DMS 273 treated with DMSO at 0.1 percent for 48 hours (cell line): Measurements from ENCODE around the gene TMEM30B.

Experiments used
- DNase-seq: peaks from one replicate; lab custom pipeline; 2025; lab: John Stamatoyannopoulos, UW

Gene TMEM30B

DNA sequence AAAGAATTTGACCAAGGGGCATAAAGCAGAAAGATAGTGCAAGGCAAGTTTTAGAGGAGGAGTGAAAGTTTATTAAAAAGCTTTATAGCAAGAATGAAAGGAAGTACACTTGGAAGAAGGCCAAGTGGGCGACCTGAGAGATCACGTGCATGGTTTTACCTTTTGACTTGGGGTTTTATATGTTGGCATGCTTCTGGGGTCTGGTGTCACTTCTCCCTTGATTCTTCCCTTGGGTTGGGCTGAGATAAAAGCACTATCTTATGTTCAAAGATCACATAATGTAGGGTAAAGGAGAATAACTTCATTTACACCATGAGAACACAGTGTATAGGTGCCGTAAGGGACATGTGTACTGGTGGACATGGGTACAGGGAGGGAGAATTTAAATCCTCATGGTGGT is 17.7 kb upstream of the TMEM30B start:
- DNase-seq, result no peak

DNA sequence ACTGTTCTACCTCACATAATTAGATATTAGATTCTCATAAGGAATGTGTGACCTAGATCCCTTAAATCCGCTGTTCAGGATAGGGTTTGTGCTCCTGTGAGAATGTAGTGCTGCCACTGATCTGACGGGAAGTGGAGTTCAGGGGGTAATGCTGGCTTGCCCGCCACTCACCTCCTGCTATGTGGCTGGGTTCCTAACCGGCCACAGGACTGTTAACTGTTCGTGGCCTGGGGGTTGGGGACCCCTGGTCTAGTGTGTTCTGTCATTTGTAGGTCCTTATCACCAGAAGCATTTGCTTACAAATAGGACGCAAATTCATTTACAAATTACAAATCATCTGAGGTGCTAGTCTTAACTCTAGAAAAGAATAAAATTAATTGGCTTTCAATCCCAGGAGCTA is 16.4 kb upstream of the TMEM30B start:
- no peak for DNase-seq

DNA sequence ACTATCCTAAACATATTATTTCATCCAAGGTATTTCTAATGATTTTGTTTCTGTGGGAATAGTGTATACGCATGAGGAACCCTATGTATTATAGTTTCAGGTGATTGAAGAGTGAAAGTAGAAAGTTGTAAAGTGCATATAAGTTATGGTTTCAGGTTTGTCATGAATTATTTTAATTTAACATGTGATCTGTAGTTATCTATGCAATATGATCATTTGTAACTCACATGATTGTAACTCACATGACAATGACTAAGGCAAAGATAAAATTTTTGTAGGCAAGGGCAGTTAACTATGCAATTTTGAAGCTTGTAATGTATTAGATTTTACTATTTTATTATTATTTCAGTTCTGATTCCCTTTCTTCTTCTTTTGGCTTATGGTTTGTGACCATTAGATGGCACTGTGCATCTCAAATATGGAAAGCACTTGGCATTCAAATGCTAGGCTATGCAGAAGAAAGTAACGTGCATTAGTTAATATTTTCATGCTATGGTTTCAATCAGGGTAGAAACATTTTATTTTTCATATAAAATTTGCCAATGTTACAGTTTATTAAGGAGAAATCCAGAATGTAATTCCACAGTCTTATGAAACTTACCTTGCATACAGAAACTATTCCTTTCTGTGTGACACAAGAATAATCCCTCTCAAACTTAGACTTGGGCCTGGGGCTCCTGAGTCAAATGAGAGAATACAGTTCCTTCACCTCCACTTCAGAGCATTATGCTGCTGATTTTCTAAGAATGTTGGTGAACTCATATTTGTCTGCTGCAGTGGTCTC is 15.8 kb upstream of the TMEM30B start:
- peak; percentile 15 for DNase-seq

DNA sequence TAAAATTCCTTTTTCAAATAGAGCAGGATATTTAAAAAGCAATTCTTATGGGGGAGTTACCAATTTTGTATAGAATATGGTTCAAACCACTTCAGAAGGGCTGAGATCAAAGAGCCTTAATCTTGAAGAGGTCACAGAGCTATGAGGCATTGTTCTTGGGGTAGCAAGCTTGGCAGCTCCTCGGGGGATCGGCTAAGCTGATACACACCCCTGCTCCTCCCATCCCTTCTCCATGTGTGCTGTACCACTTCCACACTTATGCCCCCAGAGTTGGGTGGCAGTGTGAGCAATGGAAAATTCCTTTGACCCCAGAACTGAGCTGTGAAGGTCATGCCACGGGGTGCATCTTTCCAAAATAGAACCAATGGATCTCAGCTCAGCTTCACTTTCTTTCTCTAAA is 15.0 kb upstream of the TMEM30B start:
- no peak for DNase-seq

DNA sequence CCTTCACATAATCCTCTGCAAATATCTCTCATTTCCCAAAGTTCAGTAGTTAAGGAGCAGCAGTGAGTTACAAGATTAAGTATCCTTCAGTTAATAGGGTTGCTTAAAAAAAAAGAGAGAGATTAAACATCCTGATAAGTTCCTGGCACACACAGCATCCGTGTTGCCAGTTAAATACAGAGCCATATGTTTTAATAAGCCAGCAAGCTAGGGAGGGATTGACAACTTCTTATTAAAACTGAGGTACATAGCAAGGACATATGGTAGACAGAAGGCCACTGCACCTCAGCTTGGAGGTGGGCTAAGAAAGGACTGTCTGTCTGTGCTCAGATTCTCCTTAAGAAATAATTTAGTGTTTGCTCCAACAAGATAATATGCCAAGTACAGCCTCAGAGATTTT is 9.6 kb upstream of the TMEM30B start:
- peak; percentile 91 for DNase-seq

DNA sequence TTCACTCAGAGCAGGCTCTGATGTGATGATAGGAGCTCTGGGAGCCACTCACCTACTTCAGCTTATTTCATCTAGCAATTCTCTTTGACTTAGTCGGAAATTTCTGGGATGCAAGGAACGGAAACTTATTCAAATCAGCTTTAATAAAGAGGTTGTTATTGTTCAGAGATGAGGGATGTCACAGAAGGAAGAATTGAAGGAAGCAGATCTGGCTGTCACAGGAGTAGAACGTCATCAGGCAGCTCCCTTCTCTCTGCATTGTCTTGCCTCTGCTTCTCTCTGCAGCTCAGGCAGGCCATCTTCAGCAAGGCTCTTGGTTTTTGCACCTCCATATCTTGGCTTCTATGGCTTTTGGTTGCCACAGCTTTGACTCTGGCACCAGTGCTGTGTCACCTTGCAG is 7.6 kb upstream of the TMEM30B start:
- DNase-seq, result no peak

DNA sequence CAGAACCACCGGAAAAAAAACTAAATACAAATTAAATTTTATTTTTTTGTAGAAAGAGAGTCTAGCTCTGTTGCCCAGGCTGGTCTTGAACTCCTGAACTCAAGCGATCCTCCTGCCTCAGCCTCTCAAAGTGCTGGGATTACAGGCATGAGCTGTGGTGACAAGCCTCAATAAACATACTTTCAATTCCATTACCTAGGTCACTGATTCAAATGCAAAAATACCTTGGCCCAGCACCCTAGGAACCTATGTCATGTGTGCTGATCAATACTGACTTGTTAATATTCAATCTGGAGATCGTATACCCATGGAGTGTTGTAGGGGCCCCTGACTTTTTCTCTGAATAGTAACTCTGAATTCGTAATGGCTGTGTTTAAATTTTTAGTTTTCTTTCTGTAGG is 7.1 kb upstream of the TMEM30B start:
- DNase-seq, result no peak

DNA sequence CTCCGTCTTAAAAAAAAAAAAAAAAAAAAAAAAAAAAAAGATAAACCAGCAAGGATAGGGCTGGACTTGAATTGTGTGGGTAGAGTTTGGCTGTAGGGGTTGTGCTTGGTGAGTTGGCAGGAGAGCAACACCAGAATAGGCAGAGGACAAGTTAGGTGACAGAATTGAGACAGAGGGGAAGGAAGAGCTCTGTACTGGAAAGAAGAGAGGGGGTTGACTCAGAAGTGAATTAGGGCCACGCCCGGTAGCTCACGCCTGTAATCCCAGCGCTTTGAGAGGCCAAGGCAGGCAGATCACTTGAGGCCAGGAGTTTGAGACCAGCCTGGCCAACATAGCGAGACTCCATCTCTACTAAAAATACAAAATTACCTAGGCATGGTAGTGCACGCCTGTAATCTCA is 6.1 kb upstream of the TMEM30B start:
- DNase-seq, result no peak

DNA sequence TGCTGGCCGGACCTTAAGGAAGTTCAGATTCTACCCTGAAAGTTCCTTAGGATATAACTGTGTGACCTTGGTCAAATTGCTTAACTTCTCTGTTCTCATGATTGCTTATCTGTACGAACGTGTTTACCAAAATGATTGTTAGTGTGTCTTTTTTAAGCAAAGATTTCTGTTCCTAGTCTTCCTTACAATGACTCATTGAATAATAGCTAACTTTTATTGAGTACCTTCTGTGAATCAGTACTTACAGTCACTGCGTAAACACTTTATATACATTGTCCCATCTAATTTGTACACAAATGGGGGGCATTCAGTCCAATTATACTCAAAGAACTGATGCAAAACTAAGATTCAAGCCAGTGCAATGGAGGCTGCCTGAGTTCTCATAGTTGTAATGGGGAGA is 4.2 kb upstream of the TMEM30B start:
- no peak for DNase-seq

DNA sequence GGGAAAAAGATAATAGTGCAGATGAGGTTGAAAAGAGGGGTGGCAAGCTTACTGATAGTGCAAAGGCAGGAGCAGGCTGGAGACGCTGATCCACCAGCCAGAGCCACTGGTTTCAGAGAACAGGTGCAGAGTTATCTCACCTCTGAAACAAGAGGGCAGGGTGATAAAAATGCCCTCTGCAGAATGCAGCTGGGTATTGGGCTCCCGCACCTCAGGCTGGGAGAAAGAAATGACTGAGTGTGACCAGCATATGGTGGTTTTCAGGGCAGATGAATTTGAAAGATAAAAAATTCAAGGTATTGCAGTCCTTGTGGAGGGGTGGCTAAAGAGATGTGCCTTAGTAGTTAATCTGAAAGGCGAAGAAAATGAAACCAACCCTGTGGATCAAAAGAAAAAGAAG is 2.9 kb upstream of the TMEM30B start:
- DNase-seq, result no peak

DNA sequence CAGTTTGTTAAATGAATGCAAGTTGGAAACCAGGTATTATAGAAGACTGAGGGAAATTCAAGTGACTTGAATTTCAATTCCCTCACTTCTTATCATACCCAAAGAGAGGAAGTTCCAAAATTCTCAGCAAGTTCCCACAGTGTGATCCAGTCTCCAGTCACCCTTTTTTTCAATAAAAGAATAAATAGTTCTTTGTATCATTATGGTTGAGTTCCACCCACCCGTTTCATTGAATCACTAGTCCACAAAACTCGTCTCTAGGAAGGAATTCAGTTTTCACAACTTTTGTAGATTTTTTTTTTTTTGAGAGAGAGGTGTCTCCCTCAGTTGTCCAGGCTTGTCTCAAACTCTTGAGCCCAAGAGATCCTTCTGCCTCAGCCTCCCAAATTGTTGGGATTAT is 1.6 kb upstream of the TMEM30B start:
- DNase-seq, result no peak

DNA sequence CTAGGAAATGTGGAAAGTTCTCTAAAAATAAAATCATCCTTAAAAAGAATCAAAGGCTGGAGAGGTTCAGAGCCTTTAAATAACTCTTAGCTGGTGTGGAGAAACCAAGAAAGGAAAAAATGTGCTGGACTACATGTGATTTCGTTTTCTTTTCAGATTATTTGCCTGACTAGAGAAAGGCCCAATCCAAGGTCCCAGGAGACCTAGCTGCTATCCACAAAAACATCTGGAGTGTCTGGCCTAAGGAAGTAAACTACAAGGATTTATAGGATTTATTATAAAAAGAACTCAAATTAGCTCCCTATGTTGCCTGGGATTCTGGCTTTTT is 774 bp upstream of the TMEM30B start:
- no peak for DNase-seq

DNA sequence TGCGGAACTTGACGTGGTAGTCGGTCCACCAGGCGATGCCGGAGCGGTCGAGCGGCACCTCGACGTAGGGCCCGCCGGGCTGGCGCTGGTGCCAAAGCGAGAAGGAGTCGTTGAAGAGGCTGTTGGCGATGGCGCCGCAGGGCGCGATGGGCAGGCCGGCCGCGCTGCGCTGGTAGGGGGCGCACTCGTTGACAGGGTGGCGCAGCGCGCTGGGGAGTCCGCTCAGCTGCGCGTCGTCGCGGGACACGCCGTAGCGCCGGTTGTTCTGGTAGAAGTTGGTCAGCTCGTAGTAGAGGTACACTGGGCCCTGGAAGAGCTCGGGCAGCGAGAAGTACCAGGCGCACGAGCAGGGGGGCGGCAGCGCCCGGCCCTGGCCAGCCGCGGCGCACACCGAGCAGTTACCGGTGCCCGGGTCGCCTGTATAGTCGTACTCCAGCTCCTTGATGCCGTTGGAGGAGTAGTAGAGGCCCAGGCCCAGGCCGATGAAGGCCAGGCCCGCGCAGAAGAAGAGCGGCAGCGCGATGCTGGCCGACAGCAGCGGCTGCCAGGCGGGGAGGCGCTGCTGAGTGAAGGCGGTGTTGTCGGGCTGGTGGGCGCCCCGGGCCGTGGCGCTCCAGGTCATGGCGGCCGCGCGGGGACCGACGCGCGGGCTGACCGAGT is 482 bp downstream of the TMEM30B start:
- DNase-seq, result peak; percentile 18

DNA sequence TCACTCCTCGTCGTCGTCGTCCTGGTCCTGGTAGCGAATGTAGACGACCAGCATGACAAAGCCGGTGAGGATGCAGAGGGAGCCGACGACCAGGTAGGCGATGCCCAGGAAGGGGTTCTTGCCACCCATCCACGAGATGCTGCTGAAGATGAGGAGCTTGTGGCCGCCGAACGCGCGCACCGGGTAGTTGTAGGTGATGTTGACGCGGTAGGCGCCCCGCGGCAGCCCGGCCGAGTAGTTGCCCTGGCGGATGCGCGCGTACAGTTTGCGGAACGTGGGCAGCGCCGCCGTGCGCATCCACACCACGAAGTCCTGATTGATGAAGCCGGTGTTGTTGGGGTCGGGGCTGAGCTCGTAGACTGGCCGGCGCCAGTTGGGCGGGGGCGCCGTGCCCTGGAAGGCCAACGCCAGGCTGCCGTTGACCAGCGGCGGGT is 1.0 kb downstream of the TMEM30B start:
- no peak for DNase-seq

DNA sequence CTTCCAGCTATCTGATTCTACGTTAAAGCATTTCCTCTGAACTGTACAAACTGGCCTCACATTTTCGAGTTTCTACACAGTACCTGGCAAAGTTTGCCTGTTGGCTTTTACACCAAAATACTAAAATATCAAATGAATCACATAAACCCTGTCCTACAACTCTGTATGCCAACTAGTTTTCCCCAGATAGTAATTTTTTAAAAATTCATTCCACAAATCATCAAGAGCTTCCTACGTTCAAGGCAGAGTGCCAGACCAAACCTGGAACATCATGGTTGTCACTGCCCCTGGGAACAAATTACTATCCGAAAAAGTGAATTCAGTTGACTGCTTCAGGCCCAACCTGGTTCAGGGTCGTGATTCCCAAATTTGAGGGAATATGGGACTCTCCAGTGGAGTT is 2.1 kb downstream of the TMEM30B start:
- no peak for DNase-seq

DNA sequence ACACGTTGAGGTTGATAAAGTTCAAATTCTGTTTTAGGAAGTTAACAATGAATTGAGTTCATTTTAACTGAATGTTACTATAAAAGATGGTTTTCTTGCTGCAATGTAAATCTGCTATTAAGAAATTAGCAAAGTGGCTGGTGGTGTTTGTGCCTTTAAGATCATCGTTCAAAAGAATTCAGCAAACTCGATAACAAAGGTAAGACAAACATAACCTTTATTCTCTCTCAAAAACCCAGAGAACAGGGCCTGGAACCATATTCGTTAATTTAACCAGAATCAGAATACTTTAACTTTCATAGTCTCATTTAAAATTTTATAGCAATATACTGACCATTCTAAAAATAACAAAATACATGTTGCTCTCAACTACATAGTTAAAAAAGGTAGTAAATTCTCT is 3.4 kb downstream of the TMEM30B start:
- no peak for DNase-seq

DNA sequence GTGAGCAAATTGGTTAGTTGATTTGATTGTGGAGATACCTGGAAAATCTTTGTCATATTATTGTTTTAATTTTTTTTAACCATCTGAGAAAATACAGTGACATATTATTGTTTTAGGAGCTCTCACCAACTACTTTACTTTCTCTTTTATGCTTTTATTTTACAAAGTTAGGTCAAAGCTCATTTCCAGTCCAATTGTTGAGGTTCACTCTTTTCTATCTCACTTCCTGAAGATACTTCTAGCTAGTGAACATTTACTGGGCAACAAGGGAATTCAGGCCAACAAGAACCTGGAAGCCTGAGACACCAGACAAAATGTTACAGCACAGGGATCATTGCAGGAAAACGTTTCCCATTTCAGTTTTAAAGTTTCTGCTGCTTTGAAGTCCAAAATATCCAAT is 3.9 kb downstream of the TMEM30B start:
- DNase-seq, result no peak

DNA sequence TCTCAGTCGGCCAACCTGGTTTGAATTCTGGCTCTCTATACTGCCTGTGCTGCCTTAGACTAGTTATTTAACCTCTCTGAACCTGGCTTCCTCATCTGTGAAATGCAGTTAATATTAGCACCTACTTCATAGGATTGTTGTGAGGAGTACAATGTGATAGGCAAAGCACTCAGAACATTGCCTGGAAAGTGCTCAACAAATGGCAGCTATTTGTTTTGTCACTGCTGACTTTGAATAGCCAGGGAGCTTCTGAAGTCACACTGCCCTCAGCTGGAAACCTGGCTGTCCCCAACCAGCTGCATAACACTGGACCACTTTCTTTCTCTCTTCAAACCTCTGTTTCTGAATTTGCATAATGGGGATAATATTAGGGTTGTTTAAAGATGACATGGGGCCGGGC is 9.6 kb downstream of the TMEM30B start:
- no peak for DNase-seq

DNA sequence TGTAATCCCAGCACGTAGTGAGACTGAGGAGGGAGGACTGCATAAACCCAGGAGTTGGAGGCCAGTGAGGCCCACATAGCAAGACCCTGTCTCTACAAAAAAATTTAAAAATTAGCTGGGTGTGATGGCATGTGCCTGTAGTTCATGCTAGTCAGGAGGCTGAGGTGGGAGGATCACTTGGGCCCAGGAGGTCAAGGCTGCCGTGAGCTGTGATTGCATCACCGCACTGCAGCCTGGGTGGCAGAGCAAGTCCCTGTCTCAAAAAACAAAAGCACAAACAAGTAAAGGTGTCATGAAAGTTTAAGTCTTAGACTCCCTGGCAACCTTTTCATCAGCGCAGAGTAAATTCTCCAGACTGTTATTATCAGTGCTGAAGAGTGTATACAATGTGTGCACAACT is 10.4 kb downstream of the TMEM30B start:
- DNase-seq, result no peak

DNA sequence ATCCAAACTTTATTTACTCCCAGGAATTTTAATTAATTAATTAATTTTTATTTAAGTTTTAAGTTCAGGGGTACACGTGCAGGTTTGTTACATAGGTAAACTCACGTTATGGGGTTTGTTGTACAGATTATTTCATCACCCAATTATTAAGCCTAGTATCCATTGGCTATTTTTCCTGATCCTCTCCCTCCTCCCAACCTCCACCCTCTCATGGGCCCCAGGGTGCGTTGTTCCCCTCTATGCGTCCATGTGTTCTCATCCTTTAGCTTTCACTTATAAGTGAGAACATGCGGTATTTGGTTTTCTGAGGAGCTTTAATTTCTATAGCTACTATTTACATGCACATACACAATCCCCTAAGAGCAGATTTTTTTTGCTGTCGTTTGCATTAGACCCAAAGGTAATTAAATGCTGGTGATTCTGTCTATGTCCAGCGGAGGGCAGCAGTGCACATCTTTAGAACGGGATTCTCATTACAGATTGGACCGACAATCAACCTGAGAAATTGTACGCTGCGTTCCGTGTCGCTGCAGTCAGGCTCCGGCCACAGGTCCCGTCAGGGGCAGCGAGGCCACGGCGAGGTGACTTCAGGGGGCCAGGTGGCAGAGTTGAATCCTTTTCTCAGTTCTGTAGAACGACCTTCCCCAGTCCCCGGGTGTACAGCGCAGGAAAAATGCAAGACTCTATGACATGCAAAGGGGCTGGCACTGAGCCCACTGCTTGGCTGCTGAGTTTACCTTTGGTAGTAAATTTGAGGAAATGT is 11.6 kb downstream of the TMEM30B start:
- peak; percentile 68 for DNase-seq

DNA sequence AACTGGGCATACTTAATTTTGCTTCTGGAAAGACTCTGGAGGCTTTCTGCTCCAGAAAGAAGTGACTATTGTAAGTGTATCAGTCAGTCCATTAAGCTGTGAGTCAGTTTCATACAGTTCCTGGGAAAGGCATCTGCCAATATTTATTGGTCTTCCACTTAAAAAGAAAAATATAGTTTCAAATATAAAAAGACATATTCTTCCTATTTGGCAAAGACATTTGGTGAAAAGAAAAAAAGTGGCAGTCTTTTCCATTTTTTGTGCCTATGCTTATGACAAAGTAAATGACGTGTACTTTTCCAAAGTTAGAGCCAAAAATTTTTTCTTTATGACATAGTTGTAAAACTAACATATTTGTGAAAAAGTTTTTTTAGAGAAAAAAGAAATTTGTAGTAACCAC is 12.3 kb downstream of the TMEM30B start:
- DNase-seq, result no peak

DNA sequence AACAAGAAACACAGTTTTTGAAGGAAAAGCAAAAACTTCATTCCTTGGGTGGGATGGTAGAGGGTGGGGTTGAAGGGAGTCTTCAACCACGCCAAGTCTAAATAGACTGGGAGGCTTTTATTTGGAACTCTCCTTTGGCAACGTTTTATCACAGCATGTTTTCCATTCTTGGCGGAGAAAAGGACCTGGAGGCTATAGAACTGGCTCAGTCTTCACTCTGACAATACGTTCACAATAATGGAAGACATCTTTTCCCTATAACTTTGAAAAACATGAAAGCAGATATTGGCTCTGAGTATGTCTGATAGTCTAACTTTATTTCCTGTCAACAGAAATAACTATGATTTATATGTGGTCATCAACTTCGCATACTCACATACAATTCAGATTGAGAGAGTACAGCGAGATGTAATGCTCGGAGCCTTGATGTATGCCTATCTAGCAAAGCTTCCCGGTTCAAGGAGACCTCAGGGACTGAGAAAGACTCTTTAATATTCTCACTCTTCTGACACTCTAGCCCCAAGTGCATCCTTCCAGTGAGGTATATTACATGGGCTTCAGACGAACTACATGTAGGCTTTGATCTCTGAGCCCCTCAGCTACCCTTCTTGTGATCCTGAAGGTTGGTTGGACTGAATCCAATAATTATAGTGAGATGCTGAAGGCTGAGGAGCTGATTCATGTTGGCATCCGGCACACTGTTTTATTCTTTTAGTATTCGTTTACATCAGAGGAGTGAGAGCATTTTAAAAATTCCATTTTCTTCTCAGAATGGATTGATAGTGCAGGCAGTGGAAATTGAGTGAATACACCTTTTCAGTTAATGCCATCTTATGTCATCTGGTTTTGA is 14.0 kb downstream of the TMEM30B start:
- no peak for DNase-seq
